NCI-H2107 (cell line): Measurements from ENCODE around the gene TNFSF9.
"Not testable (repeated sequence)": the region's sequence is repeated elsewhere in the genome, so short reads cannot be mapped to it uniquely, and the experiment has no call there.

Source experiments
- DNase-seq: peaks from one replicate; lab custom pipeline; 2025; lab: John Stamatoyannopoulos, UW

TNFSF9 gene

DNA sequence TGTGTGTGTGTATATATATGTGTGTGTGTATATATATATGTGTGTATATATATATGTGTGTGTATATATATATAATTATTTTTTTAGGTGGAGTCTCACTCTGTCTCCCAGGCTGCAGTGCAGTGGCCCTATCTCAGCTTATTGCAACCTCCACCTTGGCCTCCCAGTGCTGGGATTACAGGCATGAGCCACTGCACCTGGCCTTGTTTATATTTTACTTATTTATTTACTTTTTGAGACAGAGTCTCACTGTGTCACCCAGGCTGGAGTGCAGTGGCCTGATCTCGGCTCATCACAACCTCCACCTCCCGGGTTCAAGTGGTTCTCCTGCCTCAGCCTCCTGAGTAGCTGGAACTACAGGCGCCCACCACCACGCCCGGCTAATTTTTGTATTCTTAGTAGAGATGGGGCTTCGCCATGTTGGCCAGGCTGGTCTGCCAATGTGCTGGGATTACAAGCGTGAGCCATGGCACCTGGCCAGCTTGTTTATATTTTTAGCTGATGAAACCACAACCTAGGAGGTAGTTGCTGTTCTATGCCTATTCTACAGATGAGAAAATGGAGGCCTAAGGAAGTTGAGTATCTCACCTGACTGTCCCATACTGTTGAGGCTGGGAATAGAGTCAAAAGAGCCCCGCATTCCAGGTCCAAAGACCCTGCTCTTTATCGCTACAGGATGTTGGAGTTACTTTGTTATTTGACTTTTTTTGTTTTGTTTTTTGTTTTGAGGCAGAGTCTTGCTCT is 22.6 kb upstream of the TNFSF9 start:
- not testable (repeated sequence) for DNase-seq

DNA sequence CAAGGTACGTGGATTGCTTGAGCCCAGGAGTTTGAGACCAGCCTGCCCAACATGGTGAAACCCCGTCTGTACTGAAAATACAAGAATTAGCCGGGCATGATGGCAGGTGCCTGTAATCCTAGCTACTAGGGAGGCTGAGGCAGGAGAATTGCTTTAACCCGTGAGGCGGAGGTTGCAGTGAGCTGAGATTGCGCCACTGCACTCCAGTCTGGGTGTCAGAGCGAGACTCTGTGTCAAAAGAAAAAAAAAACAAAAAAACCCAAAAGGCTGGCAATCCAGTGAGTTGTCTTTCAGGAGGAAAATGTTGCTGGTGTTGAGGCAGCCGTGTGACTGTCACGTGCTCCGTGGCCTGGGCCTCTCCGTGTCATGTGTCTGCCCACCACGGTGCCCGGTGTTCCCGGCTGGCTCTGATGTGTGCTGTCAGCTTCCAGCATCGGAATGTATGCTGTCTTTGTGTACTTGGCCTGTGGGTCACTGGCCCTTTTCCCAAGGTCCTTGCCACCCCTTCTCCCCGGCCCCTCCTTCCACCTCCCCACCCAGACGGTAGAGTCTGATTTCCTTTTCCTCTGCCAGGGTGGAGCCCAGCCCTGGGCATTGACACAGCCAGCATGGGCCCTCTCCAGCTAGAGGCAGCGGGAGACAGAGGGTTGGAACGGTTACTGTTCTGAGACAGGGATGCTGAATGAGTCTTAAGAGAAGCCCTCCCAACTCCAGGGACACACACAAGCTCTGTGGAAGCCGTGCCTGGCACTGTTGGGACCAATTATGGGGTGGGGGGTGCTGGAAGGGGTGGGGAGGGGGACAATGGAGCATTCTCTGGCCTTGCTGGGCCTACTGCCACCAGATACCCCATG is 21.5 kb upstream of the TNFSF9 start:
- no peak for DNase-seq

DNA sequence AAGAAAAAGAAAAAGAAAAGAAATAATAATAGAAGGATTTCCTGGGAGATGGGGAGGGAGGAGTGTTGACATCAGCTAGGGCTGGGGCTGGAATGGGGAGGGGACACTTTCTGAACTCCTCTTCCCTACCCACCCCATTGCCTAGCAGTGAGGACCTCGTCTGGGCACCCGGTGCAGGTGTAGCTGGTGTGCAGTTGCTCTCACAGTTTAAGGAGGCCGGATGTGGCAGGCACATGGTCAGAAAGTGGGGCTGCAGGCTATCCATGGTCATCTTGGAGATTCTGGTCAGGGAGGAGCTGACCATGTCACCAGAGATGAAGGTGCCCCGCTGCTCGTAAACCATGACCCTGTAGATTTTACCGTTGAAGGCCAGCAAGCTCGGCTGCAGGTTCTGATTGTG is 20.2 kb upstream of the TNFSF9 start:
- no peak for DNase-seq

DNA sequence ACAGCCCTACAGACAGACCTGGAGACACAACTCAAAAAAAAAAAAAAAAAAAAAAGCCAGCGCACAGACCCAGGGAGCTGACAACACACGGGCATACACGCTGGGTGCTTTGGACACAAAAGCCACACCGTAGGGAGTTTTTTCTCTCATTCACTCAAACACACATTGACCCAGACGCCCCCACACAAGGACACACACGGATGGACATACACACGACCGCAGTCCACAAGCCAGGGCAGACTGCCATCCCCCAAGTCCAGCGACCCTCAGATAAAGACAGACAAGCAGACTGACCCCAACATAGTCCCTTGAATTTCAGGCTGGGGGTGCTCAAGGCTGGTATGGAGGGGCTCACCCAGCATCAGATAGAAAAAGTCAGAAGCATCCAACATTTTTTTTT is 16.7 kb upstream of the TNFSF9 start:
- DNase-seq = no peak

DNA sequence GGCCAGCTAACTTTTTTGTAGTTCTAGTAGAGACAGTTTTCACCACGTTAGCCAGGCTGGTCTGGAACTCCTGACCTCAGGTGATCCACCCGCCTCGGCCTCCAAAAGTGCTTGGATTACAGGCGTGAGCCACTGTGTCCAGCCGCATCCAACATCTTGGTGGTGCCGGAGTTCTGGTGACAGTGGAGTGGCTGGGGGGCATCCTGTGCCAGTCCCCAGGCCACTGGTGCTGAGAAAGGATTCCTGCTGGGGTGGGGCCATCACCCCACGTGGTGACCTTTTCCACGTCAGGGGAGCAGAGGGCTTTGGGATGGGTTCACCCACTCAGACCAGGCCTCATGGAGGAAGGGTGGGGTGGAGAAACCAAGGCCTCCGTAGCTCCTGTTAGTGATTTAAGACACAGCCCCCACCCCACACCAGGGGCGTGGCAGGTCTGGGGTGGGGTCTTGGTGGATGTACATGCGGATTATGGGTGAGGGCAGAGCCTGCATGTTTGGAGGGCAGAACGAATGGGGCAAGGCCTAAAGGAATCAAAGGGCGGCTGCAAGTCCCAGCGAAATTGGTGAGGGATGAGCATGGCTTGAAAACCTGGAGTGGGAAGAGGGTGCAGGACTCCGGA is 15.8 kb upstream of the TNFSF9 start:
- no peak for DNase-seq

DNA sequence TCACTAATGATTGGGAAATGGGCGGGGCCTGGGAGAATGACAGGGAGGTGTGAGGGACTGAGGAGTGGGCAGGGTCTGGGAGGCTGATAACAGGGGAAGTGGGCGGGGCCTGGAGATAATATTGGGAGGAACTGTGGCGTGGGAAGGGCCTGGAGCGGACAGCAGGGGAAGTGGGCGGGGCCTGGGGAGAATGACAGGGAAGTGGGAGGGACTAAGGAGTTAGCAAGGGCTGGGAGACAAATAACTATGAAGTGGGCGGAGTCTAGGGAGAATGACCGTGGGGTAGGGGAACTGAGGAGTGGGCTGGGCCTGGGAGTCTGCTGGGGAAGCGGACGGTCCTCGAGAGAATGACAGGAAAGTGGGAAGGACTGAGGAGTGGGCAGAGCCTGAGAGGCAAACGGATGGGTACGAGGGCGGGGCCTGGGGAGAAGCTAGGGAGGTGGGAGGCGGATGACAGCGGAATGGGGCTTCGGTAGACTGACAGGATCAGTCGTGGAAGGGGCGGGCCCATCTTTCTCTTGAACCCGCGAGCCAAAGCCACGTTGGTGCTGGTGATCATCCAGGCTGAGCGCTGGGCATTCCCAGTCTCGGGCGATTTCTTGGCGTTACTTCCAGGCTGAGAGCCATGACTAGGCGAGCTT is 14.7 kb upstream of the TNFSF9 start:
- DNase-seq = no peak

DNA sequence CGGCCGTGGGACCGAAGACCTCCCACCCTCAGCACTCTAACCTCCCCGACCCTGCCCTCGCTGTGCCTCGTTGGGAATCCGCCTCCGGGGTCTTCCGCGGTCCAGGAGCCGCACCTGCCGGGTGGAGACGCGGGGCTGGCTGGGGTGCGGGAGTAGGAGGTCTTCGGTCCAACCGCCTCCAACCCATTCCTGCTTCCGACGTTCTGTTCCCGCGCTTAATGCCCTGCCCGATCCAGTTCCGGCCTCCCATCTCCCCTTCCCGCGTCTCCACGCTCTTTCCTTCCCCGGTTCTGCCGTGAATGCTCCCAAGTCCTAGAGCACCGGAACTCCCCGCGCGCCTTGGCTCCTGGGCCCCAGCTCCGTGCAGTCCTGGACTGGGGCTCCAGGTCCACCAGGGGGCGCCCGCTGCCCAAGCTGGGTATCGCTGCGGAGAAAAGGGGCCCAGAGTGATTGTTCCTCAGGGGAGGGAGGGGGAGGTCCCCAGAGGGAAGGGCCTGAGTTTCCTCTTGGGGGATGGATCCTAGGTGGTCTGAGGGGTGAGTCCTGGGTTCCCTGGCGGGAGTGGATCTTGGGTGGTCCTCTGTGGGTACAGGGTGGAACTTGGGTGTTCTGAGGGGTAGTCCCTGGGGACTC is 14.1 kb upstream of the TNFSF9 start:
- no peak for DNase-seq

DNA sequence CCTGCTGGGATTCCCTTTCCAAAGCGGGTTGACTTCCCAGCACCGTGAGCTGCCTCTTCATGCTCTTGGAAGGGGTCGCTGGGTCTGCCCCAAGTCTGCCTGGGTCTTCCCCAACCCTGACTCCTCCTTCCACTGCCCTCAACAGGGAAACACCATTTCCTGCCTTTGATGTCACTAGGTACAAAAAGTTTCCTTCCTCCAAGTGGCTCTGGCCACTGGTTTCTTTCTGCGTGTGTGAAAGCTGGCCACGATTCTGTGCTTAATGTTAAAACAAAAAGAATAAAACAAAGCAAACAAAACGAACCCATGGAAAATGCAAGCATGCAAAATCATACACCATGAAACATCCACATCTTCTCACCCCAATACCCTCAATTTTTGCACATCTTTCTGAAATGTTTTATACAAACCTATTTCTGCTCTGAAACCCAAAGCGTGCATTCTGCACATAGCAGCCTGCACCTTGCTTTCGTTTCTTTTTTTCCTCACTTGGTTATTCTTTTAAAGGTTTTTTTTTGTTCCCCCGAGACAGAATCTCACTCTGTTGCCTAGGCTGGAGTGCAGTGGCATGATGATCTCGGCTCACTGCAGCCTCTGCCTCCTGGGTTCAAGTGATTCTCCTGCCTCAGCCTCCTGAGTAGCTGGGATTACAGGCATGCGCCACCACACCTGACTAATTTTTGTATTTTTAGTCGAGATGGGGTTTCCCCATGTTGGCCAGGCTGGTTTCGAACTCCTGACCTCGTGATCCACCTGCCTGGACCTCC is 12.5 kb upstream of the TNFSF9 start:
- DNase-seq = no peak

DNA sequence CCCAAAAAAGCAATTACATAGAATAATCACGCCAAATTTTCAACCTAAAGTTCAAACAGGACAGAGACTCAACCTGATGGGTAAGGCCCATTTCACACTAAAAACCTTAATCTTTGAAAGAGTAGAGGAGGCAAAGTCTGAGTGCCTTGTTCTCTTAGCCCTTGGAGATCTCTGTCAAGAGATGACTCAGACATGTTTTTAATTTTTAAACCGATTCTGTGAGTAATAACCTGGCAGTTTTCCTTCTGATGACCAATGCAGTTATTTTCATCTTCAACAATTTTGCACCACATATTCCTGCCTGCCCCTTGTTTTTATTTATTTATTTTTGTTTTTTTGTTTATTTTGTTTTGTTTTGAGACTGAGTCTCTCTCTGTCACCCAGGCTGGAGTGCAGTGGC is 11.5 kb upstream of the TNFSF9 start:
- no peak for DNase-seq

DNA sequence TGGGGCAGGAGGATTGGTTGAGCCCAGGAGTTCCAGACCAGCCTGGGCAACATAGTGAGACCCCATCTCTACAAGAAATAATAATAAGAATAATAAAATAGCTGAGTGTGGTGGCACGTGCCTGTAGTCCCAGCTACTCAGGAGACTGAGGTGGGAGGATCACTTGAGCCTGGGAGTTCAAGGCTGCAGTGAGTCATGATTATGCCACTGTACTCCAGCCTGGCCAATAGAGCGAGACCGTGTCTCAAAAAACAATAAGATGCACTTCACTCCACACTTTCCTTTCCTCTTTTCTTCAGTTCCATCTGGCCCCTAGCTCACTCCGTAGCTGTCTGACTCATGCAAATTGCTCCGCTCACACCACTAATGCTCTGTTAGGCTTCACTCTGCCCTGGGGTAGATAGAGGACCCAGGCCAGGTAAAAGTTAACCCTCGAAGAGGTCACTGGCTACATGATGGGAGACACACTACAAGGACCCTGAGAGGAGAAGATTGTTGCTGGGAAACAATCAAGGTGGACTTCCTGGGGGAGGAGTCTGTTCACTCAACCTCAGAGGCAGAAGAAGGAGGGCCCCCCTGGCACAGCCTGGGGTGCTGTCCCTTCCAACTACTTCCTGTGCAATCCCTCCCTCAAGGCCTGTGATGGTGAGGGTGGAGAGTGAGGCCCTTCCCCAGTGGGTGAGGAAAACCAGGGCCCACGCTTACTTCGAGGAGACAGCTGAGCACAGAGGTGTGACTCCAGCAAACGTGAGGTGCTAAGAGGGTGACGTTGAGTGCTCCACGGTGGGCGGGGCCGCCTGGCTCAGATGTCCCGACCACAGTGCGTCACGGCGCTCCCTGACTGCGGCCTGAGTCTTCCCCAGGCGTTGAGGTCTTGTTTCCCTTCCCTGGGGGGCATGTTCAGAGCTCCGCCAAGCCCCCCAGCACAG is 8.8 kb upstream of the TNFSF9 start:
- no peak for DNase-seq

DNA sequence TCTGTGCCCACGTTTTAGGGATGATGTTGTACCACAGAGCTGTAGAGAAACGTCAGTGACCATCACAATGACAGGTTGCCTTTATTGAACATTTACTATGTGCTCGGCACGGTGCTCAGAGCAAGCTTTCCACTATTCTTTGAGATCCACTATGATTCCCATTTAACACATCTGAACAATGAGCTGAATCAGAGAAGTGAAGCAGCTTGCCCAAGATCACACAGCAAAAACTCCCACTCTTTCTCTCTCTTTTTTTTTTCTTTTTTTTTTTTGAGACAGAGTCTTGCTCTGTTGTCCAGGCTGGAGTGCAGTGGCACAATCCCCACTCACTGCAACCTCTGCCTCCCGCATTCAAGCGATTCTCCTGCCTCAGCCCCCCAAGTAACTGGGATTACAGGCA is 8.1 kb upstream of the TNFSF9 start:
- no peak for DNase-seq

DNA sequence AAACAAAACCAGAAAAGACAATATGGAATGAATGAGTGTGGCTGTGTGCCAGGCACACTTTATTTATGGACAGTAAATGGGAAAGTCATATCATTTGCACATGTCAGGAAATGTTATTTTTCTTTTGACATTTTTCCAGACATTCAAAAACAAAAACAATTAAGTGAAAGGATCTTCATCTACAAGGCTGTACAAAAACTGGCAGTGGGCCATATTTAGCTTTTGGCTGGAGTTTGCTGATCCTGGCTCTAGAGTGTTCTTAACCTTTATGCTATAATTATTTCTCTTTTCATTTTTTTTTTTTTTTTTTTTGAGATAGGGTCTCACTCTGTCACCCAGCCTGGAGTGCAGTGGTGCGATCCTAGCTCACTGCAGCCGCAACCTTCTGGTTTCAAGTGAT is 6.5 kb upstream of the TNFSF9 start:
- DNase-seq = no peak

DNA sequence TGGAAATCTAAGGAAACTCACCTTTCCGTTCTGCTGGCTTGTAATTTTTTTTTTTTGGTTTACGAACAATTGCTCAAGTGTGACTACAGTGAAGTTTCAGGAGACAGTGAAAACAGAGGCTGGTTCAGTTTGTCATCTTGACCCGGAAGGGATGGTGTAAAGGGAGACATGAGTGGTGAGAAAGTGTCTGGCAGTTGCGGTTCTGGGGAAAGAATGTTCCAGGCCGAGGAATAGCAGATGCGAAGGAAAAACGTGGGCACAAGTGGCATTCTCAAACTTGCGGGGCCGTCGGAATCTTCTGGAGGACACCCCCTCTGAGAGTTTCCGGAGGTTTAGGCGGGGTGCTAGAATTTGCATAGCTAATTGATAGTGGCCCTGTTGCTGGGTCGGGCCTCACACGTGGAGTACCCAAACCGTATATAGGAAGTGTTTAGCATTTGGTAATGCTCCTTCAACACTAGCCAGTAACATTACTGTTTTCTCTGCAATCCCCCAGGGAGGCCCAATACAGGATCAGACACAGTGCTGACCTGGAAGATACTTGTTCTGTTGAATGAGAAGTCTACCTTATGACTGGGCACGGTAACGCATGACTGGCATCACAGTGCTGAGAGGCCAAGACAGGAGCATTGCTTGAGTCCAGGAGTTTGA is 2.8 kb upstream of the TNFSF9 start:
- no peak for DNase-seq

DNA sequence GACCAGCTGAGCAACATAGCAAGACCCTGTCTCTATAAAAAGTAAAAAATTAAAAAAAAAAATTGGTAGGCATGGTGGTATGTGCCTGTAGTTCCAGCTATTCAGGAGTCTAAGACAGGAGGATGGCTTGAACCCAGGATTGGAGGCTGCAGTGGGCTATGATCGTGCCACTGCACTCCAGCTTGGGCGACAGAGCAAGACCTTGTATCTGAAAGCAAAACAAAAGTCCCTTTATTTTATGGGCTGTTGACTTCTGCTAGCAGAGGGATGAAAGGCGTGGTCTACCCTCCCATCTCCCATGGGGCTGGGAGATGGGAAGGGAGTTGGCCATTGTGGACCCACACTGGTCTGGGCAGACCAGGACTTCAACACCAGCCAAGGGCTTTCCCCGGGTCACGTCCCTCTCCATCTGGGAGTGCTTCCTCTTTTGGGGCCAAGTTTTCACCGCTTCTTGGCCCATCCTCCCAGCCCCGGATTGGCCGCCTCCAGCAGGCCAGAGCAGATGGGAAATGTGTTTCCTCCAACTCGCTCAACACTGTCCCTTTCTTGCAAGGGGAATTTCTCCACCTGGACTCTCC is 2.2 kb upstream of the TNFSF9 start:
- no peak for DNase-seq

DNA sequence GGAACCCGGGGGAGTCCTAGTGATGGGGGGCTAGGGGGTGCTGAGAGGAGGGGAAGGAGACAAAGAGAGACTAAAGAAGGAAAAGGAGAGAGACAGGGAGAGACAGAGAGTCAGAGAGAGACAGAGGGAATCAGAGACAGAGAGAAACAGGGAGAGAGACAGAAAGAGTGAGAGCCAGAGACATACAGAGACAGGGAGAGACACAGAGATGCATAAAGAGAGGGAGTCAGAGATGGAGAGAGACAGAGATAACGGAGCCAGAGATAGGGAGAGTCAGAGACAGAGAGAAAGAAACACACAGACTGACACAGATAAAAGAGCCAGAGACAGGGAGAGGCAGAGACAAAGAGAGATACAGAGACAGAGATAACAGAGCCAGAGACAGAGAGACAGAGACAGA is 1.5 kb upstream of the TNFSF9 start:
- no peak for DNase-seq

DNA sequence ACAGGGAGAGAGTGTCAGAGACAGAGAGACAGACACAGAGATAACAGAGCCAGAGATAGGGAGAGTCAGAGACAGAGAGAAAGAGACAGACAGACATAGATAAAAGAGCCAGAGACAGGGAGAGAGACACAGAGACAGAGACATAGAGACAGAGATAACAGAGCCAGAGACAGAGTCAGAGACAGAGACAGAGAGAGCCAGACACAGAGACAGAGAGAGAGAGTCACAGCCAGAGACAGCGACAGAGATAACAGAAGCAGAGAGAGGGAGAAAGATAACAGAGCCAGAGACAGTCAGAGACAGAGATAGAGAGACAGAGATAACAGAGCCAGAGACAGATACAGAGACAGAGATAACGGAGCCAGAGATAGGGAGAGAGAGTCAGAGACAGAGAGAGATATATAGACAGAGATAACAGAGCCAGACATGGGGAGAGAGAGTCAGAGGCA is 865 bp upstream of the TNFSF9 start:
- no peak for DNase-seq

DNA sequence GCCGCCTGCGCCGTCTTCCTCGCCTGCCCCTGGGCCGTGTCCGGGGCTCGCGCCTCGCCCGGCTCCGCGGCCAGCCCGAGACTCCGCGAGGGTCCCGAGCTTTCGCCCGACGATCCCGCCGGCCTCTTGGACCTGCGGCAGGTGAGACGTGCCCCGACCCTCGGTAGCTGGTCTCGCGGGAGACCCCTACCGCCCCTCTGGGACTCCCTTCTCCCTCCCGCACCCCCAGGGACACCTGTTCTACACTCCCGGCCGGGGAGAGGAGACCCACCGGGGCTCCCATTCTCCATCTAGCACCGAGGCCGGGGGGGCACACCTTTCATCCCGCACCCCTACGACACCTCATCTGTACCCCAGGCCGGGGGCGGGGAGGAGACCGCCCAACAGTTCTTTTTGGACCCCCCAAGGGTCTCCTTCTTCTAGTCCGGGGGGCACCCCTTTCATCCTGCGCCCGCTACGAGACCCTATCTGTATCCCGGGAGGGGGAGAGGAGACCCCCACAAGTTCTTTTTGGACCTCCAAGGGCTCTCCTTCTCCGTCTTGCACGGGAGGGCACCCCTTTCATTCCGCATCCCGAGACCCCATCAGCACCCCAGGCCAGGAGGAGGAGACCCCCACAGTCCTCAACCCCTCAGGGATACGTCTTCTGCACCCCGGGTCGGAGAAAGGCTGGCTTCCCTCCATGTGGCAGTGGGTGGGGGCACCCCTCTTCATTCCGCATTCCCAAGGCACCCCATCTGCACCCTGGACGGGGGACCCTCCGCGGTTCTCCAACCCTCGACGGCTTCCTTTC is 533 bp downstream of the TNFSF9 start:
- no peak for DNase-seq

DNA sequence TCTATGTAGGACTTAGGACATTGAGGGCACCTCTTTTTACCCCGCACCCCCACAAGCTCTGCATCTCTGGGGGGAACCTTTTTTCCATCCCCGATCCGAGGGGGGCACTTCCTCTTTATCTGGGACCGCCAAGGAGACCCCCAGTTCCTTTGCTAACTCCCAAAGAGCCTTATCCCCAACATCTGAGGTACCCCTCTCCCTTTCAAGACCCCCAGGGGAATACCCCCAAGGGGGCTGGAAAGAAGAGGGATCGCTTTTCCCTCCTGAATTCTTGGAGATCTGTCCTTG is 1.1 kb downstream of the TNFSF9 start:
- DNase-seq = no peak
